Measurements from ENCODE around the gene VWA3A.

DNA sequence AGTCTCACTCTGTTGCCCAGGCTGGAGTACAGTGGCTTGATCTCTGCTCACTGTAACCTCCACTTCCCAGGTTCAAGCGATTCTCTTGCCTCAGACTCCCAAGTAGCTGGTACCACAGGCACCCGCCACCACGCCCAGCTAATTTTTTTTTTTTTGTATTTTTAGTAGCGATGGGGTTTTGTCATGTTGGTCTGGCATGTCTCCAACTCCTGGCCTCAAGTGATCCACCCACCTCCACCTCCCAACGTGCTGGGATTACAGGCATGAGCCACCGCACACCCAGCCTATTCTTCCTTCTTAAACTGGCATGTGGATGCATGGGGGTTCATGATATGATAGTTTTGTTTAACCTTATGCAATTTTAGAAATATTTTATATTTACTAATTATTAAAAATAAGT is 39.4 kb upstream of the VWA3A start:
- TF ChIP-seq, protein P1, sequence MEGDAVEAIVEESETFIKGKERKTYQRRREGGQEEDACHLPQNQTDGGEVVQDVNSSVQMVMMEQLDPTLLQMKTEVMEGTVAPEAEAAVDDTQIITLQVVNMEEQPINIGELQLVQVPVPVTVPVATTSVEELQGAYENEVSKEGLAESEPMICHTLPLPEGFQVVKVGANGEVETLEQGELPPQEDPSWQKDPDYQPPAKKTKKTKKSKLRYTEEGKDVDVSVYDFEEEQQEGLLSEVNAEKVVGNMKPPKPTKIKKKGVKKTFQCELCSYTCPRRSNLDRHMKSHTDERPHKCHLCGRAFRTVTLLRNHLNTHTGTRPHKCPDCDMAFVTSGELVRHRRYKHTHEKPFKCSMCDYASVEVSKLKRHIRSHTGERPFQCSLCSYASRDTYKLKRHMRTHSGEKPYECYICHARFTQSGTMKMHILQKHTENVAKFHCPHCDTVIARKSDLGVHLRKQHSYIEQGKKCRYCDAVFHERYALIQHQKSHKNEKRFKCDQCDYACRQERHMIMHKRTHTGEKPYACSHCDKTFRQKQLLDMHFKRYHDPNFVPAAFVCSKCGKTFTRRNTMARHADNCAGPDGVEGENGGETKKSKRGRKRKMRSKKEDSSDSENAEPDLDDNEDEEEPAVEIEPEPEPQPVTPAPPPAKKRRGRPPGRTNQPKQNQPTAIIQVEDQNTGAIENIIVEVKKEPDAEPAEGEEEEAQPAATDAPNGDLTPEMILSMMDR (IDR thresholded peaks at IDR 0.05) = no peak
- TF ChIP-seq POLR2AphosphoS5 (IDR thresholded peaks at IDR 0.05) (no peak), POLR2A (IDR thresholded peaks at IDR 0.05) (no peak)

Measured in stomach (tissue), 4 donors.